ENCODE results near the gene RGS1. TPM values are rescaled to one million over a fixed set of nuclear protein-coding genes. Genes with fewer than 3 reads are reported as not detected.

RGS1 gene
- total and polyA plus RNA-seq, 3 donors from 2014 or later: 3.9 to 69.5 (median 17.2) TPM

DNA sequence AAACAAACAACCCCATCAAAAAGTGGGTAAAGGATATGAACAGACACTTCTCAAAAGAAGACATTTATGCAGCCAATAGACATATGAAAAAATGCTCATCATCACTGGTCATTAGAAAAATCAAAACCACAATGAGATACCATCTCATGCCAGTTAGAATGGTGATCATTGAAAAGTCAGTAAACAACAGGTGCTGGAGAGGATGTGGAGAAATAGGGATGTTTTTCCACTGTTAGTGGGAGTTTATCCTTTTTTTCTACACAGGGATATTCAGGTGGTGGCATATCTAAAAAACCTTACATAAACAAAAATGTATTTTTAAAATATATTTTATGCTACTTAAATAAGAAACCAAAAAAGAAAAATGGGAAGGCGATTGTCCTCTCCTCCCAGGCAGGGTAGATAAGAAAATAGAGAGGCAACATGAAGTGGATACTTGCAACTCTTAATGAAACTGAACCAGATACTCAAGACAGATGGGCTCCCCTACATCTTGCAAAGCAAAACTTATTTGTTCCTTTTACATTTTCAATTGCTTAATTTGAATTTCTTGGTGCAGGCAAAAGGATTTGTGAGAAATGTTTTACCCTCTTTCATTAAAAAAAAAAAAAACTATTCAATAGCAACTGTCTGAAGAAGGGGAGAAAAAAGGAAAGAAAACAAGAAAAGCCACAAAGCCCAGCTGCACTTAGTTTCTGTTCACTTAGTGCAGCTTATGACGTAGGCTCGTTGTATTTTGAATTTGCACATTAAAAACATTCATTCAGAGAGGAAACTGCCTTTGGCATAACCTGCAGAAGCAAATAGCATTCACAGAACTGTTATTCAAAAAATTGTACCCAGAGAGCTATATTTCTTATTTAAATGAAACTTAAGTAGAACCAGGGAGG, 36.9 kb upstream of the RGS1 start:
- no peak for DNase-seq
- no peaks in the 10 kb centered on the region for H3K4me1 ChIP-seq
- intact Hi-C loops (cut with DNase I; ENCODE audit: low total_unique reads): no loop called here
- H3K4me3 ChIP-seq: no peak overlapping the region
- H3K9me3 ChIP-seq: no peaks in the 10 kb centered on the region
- H3K27ac ChIP-seq: peak overlapping the region in 1 of 2 donors; percentile 6
- TF ChIP-seq, protein P1, sequence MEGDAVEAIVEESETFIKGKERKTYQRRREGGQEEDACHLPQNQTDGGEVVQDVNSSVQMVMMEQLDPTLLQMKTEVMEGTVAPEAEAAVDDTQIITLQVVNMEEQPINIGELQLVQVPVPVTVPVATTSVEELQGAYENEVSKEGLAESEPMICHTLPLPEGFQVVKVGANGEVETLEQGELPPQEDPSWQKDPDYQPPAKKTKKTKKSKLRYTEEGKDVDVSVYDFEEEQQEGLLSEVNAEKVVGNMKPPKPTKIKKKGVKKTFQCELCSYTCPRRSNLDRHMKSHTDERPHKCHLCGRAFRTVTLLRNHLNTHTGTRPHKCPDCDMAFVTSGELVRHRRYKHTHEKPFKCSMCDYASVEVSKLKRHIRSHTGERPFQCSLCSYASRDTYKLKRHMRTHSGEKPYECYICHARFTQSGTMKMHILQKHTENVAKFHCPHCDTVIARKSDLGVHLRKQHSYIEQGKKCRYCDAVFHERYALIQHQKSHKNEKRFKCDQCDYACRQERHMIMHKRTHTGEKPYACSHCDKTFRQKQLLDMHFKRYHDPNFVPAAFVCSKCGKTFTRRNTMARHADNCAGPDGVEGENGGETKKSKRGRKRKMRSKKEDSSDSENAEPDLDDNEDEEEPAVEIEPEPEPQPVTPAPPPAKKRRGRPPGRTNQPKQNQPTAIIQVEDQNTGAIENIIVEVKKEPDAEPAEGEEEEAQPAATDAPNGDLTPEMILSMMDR (IDR thresholded peaks at IDR 0.05): no peak
- TF ChIP-seq POLR2A (IDR thresholded peaks at IDR 0.05): no peak
- no peaks in the 10 kb centered on the region for H3K27me3 ChIP-seq
- H3K36me3 ChIP-seq (ENCODE audit: low read depth, missing control alignments): no peaks in the 10 kb centered on the region
- WGBS, 2 donors: 52 to 57% methylated on average over 3 of the region's 3 CpGs

DNA sequence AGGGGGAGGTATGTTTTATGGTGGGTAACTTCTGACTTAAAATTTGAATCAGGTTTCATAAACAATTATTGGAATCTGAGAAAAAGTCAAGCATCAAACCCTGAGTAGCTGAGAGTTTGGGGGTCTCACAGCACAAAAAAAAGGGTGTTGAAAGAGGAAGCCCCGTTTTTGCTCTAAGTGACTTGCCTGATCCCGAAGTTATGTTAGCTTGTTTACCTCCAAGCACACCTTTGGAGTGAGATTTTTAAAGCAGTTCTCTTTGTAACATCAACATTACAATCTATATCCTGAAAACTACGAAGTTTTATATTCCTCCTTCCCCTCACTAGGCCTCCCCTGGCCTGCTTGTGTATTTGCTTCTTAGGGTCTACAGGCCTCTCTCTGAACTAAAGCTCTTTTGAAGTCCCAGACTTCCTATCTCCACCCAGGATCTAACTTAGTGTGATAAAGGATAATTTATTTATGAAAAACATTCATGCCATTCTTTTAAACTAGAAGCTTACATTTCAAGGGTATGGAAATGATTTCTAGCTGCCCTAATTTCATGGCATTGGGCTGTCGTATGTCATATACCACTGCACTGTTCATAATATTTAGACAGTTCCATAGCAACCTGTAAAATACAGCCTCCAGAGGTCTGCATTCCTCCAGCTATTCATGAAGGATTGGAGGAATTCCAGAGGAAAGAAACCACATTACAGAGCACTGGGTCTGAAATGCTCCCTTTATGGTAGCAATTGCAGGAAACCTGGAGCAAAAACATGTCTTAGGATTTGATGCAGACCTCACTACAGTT, 36.1 kb upstream of the RGS1 start:
- H3K36me3 ChIP-seq (ENCODE audit: low read depth, missing control alignments): no peaks in the 10 kb centered on the region
- 66% methylated on average over 4 of the region's 4 CpGs for WGBS, 2 donors
- no peak for DNase-seq
- H3K9me3 ChIP-seq: no peaks in the 10 kb centered on the region
- no peaks in the 10 kb centered on the region for H3K27me3 ChIP-seq
- intact Hi-C loops (cut with DNase I; ENCODE audit: low total_unique reads): no loop called here
- TF ChIP-seq, protein P1 (IDR thresholded peaks at IDR 0.05): no peak
- no peak for TF ChIP-seq POLR2A (IDR thresholded peaks at IDR 0.05)
- no peak overlapping the region for H3K4me3 ChIP-seq
- H3K4me1 ChIP-seq: no peaks in the 10 kb centered on the region
- H3K27ac ChIP-seq: no peak overlapping the region

DNA sequence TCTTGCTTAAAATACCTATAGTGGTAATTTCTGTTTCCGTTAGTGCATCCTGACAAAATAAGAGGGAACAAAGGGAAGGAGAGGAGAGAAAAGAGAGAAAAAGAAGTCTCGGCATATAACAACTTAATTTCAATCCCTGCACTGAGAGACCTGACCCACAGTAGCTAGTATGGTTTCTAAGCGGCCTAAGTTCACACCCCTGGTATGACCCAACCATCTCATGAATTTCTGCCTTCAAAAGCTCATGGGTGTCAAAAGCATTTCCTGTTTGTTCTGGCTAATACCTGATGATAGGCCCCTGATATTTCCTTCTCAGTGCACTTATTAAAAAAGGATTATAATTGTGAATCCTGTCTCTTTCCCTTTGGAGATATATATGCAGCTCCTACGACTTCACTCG, 32.1 kb upstream of the RGS1 start:
- Histone ChIP-seq H3K4me1 (no peaks in the 10 kb centered on the region), H3K4me3 (no peak overlapping the region), H3K9me3 (no peaks in the 10 kb centered on the region), H3K27me3 (no peaks in the 10 kb centered on the region), H3K36me3 (ENCODE audit: low read depth, missing control alignments) (no peaks in the 10 kb centered on the region), H3K27ac (no peak overlapping the region)
- DNase-seq: no peak
- intact Hi-C loops (cut with DNase I; ENCODE audit: low total_unique reads): no loop called here
- WGBS, 2 donors: 92% methylated on average over 5 of the region's 5 CpGs
- TF ChIP-seq, protein P1 (IDR thresholded peaks at IDR 0.05): no peak
- no peak for TF ChIP-seq POLR2A (IDR thresholded peaks at IDR 0.05)

- Histone ChIP-seq H3K27ac (no peak overlapping the region), H3K4me3 (no peak overlapping the region), H3K9me3 (no peaks in the 10 kb centered on the region), H3K4me1 (no peaks in the 10 kb centered on the region), H3K36me3 (ENCODE audit: low read depth, missing control alignments) (no peaks in the 10 kb centered on the region), H3K27me3 (no peaks in the 10 kb centered on the region)
- DNase-seq: no peak
- no peak for TF ChIP-seq POLR2A (IDR thresholded peaks at IDR 0.05)
- TF ChIP-seq, protein P1 (IDR thresholded peaks at IDR 0.05): no peak
- intact Hi-C loops (cut with DNase I; ENCODE audit: low total_unique reads): no loop called here
- WGBS, 2 donors: 93 to 94% methylated on average over 3 of the region's 3 CpGs
Measured at GRCh38 chr1:192545896-192546521, 29.6 kb upstream of the RGS1 start.
